NCI-H345 treated with DMSO at 0.1 percent for 48 hours (cell line): ENCODE measurements around the gene KCNAB1.

Experiments used
- DNase-seq: peaks from one replicate; lab custom pipeline; 2025; ENCODE audit not compliant: unreplicated experiment; lab: John Stamatoyannopoulos, UW

KCNAB1 gene

DNA sequence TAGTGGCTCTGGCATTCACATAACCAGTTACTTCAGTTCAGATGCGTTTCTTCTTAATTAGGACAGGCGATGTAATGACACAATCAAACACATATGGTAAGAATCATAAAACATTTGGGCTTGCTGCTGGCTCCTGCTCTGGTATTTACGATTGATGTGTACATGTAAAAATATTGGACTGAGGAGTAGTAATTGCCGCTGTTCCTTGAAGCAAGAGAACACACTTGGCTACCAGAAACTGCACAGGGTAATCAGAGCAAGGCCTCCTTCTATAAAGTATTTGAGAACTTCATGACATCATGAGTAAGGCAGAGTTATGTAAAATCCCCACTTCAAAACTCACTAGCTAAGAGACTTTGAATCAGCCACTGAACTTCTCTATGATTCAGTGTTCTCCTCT lies 276.5 kb downstream of the KCNAB1 start:
- no peak for DNase-seq

DNA sequence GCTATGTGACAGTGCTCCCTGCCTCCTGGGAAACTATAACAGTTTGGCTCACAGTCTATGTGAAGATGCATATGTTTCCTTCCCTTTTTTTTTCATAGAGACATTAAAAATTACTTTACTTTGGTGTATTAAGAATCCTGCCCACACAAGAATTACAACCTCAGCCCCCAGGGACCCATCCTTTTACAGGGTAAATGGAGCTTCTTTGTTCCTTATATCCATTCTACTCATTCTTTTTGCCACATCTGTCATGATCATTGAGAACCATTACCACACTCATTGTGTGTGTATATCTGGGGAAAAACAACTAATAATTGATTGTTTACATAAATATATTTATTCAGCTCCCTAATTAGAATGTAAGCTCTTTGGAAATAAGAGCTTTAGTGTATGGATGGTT lies 277.2 kb downstream of the KCNAB1 start:
- no peak for DNase-seq

DNA sequence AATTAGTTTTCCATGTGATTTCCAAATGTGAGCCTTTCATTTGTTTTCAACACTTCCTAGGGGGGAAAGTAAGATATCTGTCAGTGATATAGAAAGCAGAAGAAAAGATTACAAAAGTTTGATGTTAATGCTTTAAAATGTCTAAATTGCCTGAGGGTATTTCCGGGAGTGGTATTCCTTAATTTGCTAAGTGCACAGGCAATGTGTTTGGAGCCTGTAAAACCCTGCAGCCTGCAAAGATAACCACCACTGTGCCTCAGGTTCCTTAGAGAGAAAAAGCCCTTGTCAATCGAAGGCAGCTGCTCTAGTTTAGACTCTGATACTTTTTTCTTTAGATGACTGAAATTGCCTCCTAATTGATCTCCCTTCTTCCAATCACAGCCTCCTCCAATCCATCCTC lies 279.7 kb downstream of the KCNAB1 start:
- no peak for DNase-seq

DNA sequence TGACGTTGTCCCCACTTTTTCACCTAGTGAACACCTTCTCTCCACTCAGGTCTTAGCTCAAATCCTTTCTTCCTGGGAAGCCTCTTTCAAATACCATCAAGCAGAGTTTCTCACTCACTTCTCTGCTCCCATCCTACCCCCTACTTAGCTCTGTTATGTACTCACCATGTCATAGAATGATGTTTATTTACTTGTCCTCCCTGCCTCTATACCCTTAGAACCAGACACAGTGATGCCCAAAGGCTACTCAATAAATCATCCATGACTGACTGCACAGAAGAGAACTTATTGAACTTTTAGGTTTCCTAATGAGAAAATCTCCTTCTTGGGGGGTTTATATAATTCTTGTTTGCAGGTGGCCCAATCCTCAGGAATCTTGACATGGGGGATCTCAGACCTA lies 280.4 kb downstream of the KCNAB1 start:
- no peak for DNase-seq

DNA sequence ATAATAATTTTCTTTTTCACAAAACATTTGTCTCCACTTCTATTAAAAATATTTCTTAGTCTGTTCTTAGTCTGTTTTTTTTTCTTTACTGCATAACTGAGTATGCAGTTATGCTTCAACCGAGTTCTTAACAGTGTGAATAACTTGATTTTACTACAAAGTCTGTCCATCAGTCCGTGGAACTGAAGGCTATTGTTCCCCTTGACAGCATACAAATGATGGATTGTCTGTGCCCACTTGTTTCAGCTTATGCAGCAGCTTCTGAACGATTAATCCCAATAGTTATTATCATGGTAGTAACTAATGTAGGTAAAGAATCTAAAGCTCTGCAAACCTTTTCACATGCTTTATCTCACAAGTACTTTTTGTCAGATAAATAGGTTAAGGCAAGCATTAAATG lies 283.8 kb downstream of the KCNAB1 start:
- DNase-seq = no peak

DNA sequence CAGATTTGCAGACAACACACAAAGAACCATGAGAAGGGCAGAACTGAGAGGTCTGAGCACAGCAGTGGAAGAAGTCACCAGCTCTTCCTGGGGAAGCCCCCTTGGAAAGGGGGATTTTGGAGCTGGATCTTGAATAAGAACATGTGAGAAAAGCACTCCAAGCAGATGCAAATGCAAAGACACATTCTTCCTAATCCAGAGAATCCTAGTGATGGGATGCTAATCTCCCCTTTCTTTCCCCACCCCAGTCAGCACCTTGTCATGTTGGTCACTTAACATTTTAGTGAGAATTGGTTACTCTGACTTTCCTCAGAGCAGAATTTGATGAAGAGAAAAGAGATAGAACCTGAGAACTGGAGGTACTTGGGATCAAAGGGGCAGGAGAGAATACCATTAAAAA lies 286.0 kb downstream of the KCNAB1 start:
- no peak for DNase-seq

DNA sequence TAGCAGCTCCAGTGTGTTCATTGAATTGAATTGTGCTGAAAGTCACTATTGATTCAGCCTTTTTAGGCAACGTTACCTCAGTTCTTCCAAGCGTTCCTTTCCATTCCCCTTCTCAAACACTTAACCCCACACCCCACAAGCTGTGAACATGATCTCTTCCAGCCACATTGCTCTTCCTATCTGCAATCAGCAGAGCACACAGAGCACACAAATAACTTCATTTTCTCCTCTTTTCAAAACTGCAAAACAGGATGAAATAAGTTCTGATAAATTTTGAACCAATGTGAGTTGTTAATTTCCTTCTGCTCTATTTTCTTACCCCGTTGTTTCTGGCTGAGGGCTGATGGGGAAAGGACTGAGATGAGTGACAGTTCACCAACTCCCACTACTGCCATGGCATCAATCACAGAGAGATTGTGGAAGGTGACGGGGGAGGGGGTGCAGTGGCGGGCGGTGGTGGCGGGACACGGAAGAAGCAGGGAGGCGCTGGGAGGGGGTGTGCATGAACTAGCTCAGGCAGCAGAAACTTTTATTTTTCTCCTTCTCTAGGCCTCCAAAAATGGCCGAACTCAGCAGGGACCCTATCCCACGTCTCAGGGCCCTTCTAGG lies 287.3 kb downstream of the KCNAB1 start:
- DNase-seq = no peak

DNA sequence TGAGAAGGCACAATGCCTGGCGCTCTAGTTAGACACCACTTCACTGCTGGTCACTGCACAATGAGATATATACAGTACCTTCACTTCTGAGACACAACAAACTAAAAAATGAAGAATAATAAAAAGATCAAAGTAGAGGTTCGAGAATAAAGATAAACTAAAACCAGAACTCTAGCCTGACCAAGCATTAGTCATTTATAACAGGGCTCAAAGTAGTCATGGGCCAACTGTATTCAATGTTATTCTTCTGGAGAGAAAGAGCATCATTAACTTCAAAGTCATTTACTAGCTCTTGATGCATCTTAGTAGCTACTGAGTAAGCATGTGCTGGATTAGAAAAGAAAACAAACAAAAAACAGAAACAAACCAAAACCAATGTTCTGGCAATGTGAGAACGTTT lies 289.3 kb downstream of the KCNAB1 start:
- no peak for DNase-seq

DNA sequence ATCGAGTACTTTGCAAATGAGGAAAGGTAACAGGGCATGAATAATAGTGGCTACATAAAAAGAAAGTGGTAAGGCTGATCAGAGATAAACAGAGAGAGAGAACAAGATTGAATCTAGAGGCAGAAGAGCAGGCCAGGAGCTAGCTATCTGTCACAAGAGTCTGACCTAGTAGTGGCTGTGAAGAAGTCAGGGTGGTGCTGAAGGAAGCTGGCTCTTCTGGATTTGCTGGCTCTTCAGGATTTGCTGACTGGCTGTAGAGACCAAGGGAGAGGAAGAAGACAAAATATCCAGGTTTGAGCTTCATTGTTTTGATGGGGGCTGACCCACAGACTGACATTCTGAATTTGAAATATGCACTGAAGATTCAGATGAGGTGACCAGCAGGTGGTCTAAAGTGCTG lies 292.2 kb downstream of the KCNAB1 start:
- DNase-seq = no peak

DNA sequence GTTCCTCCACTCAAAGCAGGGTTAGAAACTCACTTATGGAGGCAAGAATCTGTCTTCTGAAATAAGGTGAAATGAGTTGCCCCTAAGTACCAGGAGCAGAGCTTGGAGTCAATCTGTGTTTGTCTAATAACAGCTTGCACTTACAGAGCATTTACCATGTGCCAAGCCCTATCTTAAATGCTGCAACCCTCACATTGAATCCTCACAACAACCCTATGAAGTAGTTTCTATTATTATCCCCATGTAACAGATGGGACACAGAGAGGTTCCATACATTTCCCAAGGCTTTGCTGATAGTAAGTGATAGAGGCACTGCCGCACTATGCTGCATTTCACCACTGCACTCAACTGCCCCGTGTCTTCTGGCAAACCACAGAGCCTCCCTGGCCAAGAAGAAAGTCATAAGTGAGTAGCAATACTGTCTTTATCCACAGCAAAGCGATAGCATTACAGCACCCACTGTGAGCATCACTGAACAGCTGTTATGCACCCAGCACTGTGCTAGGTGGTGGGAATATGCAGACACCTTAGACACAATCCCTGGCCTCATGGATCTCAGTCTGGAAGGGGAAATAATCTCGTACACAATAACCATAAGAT lies 293.0 kb downstream of the KCNAB1 start:
- no peak for DNase-seq

DNA sequence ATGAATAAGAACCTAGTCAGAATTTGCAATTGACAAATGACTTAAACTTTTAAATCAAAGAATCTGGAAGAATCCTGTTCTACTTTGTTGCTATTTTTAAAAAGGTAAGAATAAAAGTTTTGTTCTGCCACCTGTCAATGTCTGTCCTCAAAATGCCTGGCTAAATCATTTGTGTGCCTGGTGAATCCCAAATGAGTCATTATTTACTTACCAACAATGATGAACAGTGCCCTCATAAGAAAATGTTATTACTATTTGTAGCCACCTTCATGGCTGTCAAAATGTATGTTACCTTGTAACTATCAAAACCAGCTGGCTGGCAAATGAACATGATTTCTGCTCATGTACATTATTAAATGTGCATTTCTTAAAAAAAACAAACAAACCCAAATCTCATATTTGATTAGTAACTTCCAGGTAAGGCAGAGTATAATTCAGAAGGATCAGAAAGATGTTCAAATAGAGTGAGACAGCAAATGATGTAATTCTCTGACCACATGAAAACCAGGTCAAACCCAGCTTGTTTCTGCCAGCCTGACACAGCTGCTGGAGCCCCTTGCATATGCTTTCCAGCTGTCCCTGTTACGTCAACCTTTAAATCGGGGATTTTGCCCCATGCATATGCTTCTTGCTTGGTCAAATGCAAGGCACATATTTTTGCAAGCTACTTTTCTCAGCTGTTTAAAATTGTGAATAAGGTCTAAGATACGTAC lies 296.6 kb downstream of the KCNAB1 start:
- no peak for DNase-seq

DNA sequence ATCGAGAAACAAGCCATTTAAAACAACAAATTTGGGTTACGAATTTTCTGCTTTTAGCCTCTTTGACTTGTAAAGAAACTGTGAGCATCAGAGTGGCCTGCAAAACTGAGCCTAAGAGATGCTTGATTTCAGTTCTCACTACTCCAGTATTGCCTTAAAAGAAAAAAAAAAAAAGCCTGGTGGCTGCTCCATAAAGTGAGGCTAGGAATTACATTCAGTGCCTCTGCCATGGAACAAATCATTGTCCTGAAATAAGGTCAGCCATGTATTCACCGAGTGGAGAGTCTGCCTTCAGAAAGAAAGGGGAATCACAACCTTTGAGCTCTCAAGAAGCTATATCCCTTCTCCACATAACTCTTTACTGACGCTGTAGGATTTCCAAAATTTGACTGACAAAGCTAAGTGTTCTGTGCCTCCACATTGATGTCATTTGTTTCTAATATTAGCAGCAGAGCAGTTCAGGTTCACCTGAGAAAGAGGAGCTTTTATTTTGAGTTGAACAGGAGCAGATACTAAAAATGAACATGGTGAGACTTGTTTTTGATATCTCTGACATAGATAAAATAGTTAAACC lies 297.3 kb downstream of the KCNAB1 start:
- DNase-seq = no peak

DNA sequence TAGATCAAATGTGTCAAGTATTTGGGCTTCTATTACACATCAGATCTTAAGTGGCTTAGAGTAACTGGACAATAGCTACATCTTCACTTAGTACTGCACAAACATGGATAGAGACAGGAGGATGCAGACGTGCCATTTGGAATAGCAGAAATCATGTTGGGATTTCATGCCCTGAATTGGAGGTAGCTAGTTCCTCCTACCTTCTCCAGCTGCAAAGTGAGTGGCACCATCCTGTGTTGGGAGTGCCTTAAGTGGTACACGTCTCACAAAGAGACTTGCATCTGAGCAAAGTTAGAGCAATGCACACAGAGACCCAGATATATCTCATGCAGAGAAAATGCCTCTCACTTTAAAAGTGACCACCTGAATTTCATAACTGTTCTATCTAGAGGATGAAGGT lies 298.1 kb downstream of the KCNAB1 start:
- DNase-seq = no peak

DNA sequence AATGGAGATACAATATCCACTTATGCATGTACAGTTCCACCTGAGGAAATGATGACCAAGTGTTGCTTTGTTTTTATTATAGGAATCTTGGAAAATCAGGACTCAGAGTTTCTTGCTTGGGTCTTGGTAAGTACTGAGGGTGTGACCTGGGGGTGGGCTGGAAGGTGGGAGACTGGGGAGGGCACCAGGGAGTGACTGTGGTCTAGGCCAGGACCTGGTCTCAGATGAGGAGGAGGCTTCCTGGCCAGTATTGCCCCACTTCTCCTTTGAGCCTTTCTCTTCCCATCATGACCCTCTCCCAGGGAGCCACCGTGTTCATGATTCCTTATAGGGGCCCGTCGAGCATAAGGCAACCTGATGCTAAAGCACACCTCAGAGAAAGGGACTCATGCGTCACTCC lies 301.2 kb downstream of the KCNAB1 start:
- DNase-seq = no peak

DNA sequence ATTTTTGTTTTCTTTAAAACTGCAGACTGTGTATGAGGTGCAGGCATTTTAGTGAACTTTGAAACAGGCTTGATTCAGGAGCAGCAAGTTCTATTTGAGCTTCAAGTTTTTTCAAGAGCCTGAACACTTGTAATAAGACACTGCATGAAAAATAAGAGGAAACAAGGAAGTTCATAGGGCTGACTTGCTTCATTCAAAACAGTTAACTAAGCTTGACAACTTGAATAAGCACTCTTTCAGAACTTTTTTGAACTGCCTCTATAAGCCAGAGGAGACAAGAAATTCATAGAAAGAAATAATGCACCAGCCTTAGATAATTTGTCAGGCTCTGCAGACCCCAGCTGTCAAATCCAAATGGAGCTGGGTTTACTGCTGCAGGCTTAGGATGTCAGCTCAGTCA lies 304.4 kb downstream of the KCNAB1 start:
- DNase-seq = no peak

DNA sequence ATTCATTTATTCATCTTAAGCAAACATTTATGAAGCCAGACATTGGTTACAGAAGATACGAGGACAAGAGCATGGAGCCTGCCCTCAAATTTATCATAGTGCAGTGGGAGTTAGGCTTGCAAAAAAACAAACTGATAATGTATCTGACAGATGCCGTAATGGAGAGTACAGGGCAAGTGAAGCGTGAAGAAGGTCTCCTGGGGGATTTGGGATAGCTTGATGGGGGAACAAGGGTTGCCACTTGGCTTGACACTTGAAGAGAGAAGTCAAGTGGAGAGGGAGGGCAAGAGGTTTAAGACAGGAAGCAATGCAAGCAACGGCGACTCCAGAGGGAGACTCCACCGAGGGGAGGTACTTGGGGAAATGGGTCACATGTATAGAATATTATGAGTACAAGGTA lies 305.3 kb downstream of the KCNAB1 start:
- no peak for DNase-seq

DNA sequence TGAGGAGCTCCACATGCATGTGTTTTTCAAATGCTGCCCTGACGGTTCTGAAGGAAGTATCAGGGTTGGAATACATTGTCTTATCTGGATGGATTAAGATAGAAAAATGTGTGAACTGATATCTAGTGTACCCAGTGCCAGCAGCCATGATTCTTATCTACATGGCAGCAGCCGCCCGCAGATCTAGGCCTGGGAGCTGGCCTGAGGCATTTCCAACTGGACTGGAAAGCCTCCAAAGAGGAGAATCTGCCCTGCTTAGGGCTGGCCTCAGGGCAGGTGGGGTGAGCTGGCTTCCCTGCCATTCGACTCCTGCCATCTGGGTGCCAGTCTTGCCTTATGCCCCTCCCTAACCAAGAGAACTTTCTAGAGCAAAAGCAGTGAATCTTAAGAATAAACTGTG lies 308.7 kb downstream of the KCNAB1 start:
- no peak for DNase-seq

DNA sequence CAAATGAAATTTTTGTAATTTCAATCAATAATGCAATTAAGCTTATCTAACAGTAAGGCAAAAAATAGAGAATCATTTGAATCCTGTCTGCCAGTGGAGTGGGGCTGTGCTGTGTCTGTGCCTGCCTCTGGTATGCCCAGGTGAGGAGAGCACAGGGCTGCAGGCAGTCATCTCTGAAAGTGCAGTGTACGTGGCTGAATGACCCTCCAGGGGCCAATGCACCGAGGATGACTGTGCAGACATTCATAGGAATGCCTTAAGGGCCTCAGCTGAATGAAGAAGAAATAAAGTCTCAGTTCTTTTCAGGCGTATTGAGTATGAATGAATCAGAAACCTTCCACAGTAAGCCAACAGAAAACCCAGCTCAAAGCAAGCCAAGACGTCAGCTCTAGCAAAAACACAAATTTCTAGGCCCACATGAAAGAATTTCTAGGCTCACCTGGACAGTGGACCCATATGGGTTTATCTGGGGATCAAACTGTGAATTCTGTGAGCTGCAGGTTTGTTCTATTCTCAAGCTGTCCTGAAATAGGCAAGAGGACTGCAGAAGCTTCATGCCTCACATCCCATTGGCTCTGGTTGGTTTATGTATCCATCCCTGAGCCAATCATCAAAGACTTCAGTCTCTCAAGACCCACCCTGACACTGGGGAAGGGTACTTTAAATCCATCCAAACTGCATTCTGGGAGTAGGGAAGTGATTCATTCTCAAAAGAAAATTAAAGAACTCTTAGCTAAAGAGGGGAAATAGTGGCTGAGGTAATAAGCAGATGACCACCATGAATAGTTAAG lies 311.2 kb downstream of the KCNAB1 start:
- DNase-seq = no peak

DNA sequence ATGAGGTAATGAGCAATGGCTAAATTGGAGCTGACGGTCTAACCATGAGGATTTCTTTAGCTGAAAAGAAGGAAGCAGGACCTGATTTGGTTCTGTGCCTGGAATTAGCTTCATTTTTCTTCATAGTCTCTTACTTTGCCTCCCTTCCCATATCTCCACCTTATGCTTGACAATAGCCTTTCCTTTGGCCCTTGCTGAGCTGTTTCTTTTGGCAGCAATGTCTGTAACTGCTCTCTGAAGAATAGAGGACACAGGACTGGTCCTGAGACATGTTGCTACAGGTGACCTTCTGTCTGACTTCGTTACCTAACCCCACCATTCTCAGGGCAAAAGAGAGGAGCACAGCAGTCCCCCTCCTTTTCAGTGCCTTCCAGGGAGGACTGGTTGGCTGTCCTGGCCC lies 312.2 kb downstream of the KCNAB1 start:
- no peak for DNase-seq

DNA sequence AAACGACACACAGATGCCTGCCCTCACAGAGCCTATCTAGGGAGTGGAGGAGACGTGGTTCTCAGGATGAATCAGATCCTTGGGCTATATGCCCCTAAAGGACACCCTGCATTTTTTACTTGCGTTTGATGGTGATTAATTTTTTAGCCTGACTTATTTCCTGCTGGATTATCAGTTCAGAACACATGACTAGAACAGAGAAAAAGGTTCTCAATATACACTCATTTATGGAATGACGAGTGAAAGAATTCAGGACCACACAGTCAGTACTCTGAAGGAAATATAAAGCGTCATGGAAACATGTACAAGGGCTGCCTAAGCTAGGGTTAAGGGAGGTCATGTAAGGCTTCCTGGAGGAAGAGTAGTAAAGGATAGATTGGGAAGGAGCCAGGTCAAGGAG lies 312.8 kb downstream of the KCNAB1 start:
- DNase-seq = no peak

DNA sequence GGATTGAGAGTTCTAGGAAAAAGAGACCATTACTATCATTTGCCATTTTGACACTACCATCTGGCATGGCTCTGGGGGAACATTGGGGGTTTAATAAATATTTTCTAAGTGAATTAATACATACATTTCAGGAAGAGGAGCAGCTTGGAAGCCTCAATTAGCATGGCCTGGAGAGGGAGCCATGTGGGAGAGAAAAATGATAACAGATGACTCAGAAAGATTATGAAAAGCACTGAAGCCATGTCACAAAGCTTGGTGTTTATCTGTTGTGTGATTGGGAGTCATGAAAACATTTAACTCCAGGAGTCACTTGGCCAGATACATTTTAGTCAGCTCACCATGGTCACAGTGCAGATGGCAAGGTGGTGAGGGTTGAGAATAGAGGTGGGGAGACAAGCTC lies 313.5 kb downstream of the KCNAB1 start:
- DNase-seq = no peak

DNA sequence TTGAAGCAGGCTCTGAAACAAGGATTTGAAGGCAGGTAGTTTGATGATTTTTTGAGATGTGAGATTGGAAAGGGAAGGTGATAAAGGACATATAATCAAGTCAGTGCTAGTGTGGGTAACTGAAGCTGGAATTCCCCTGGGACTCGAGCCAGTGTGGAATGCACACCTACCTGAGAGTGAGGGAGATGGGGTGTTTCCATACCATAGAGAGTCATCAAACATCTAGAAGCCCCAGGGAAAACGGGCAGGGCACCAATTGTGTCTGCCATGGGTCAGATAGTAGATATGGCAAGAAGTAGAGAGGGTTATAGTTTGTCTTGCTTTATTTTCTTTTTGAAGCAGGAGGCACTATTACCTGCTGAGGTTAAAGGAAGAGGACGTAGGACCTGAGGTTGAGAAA lies 314.5 kb downstream of the KCNAB1 start:
- DNase-seq = no peak
